PFSK-1 (cell line): ENCODE results near the gene SPAG9.

Experiments
- FOXP2 ChIP-seq: optimal IDR thresholded peaks from 2 replicates; pipeline ENCODE3; 2011; ENCODE audit warnings: borderline replicate concordance, control low read depth, inconsistent platforms; ENCODE audit not compliant: insufficient read depth; ENCODE audit errors: extremely low read length, extremely low read depth
- POLR2AphosphoS5 ChIP-seq: IDR thresholded peaks from 2 replicates; pipeline ENCODE4 v1.6.1; 2012; ENCODE audit warnings: low read depth, mild to moderate bottlenecking, control low read depth, low read length, moderate library complexity
- REST ChIP-seq, 2 experiments: IDR thresholded peaks; 2 replicates each; pipeline versions ENCODE4 v1.6.1 to v1.8.0; 2011 to 2012; ENCODE audit warnings: low read depth in 2 of 2, low read length in 2 of 2, control low read depth in 1 of 2, inconsistent platforms in 1 of 2, mild to moderate bottlenecking in 1 of 2, moderate library complexity in 1 of 2; ENCODE audit not compliant: insufficient read depth in 1 of 2
- SIN3A ChIP-seq: IDR thresholded peaks from 2 replicates; pipeline ENCODE4 v1.6.1; 2012; ENCODE audit warnings: mild to moderate bottlenecking, low read length, moderate library complexity, borderline replicate concordance; ENCODE audit not compliant: insufficient read depth
- TAF1 ChIP-seq: IDR thresholded peaks from 2 replicates; pipeline ENCODE4 v1.6.1; 2012; ENCODE audit warnings: low read length, control low read depth, borderline replicate concordance; ENCODE audit not compliant: insufficient read depth

GRCh38 chr17:51142597-51142996 is 21.9 kb upstream of the SPAG9 start:
- TF ChIP-seq SIN3A (no peak), REST (IDR thresholded peaks at IDR 0.05; ENCODE audit: insufficient read depth in 1 of 2, low read depth in 2 of 2, low read length in 2 of 2) (no peak), POLR2AphosphoS5 (no peak), TAF1 (no peak), FOXP2 (no peak)
